ENCODE data around the gene SHKBP1. TPM values are rescaled to one million over a fixed set of nuclear protein-coding genes. Genes with fewer than 3 reads are reported as not detected.

SHKBP1 gene
- total and polyA plus RNA-seq, 4 experiments from 2014 or later: 137 to 170 (median 161) TPM

- Mint-ChIP-seq H3K27me3 (peaks cover 36 to 49% of the 10 kb centered on the region in 2 donors), H3K9me3 (peaks cover 0 to 4% (median 2%) of the 10 kb centered on the region in 8 donors), H3K4me3 (peak overlapping the region; percentile 5 to 55 (median 38)), H3K36me3 (no peaks in the 10 kb centered on the region), H3K4me1 (peaks cover 5 to 11% (median 8%) of the 10 kb centered on the region in 4 donors), H3K27ac (no peak overlapping the region)
- Histone ChIP-seq H3K27ac (ENCODE audit: low read depth, low read length) (no peak overlapping the region), H3K4me3 (ENCODE audit: low read length in 2 of 2) (no peak overlapping the region), H3K9me3 (ENCODE audit: control insufficient read depth in 1 of 2, low read length in 2 of 2) (no peaks in the 10 kb centered on the region), H3K36me3 (ENCODE audit: insufficient read depth, low read length) (no peaks in the 10 kb centered on the region), H3K4me1 (ENCODE audit: insufficient read depth, low read length) (peaks cover 5% of the 10 kb centered on the region), H3K27me3 (ENCODE audit: insufficient read depth, low read length) (peaks cover 5% of the 10 kb centered on the region)
- peak; percentile 57 to 66 (median 61) for DNase-seq
- POLR2A ChIA-PET (ENCODE audit: partially characterized antibody): interaction anchor here (1.0 to 2.1 kb wide), 3 partner anchors 51 to 57 kb away, joined by 3 to 8 read pairs (median 4); no protein-coding TSS in a partner anchor
- CTCF ChIA-PET (ENCODE audit: partially characterized antibody): interaction anchor here (0.6 to 4.8 kb wide), 13 partner anchors 8 to 90 kb away, joined by 3 to 57 read pairs (median 4); partner anchors contain the start of gene LTBP4
- intact Hi-C loops (cut with micrococcal nuclease): loop anchor here (1.0 to 2.0 kb wide), 2 partner anchors 49 to 86 kb away; no protein-coding TSS in a partner anchor
These were observed 27.5 kb upstream of the SHKBP1 start for GRCh38 chr19:40549007-40549708.

GRCh38 chr19:40550951-40551350, 25.7 kb upstream of the SHKBP1 start:
- no peaks in the 10 kb centered on the region for H3K9me3 ChIP-seq (ENCODE audit: control insufficient read depth in 1 of 2, low read length in 2 of 2)
- no peak overlapping the region for H3K27ac Mint-ChIP-seq
- peaks cover 5% of the 10 kb centered on the region for H3K27me3 ChIP-seq (ENCODE audit: insufficient read depth, low read length)
- no peaks in the 10 kb centered on the region for H3K36me3 ChIP-seq (ENCODE audit: insufficient read depth, low read length)
- H3K4me1 ChIP-seq (ENCODE audit: insufficient read depth, low read length): peaks cover 5% of the 10 kb centered on the region
- peaks cover 0 to 4% (median 2%) of the 10 kb centered on the region in 8 donors for H3K9me3 Mint-ChIP-seq
- ChIA-PET CTCF (ENCODE audit: partially characterized antibody) (interaction anchor here (0.9 to 4.8 kb wide), 5 partner anchors 47 to 370 kb away, joined by 3 to 57 read pairs (median 10); partner anchors contain the start of gene LTBP4), POLR2A (ENCODE audit: partially characterized antibody) (no interaction called here)
- H3K27ac ChIP-seq (ENCODE audit: low read depth, low read length): no peak overlapping the region
- H3K4me3 ChIP-seq (ENCODE audit: low read length in 2 of 2): no peak overlapping the region
- H3K4me1 Mint-ChIP-seq: peaks cover 5 to 11% (median 8%) of the 10 kb centered on the region in 4 donors
- H3K27me3 Mint-ChIP-seq: peaks cover 45 to 59% of the 10 kb centered on the region in 2 donors
- intact Hi-C loops (cut with micrococcal nuclease): no loop called here
- no peaks in the 10 kb centered on the region for H3K36me3 Mint-ChIP-seq
- DNase-seq: no peak
- H3K4me3 Mint-ChIP-seq: no peak overlapping the region

- CTCF ChIA-PET (ENCODE audit: partially characterized antibody): interaction anchor here (0.6 to 0.7 kb wide), 2 partner anchors 17 to 413 kb away, joined by 3 read pairs; no protein-coding TSS in a partner anchor
- POLR2A ChIA-PET (ENCODE audit: partially characterized antibody): no interaction called here
These were observed 23.8 kb upstream of the SHKBP1 start for GRCh38 chr19:40552848-40553247.

GRCh38 chr19:40553885-40554857, 22.5 kb upstream of the SHKBP1 start:
- H3K4me3 ChIP-seq (ENCODE audit: low read length in 2 of 2): no peak overlapping the region
- no peak for DNase-seq
- ChIA-PET CTCF (ENCODE audit: partially characterized antibody) (no interaction called here), POLR2A (ENCODE audit: partially characterized antibody) (no interaction called here)
- H3K36me3 ChIP-seq (ENCODE audit: insufficient read depth, low read length): no peaks in the 10 kb centered on the region
- H3K4me3 Mint-ChIP-seq: no peak overlapping the region
- no peak overlapping the region for H3K27ac ChIP-seq (ENCODE audit: low read depth, low read length)
- no peaks in the 10 kb centered on the region for H3K36me3 Mint-ChIP-seq
- H3K9me3 Mint-ChIP-seq: no peaks in the 10 kb centered on the region
- peaks cover under 1 to 7% (median 5%) of the 10 kb centered on the region in 4 donors for H3K4me1 Mint-ChIP-seq
- H3K27me3 ChIP-seq (ENCODE audit: insufficient read depth, low read length): no peaks in the 10 kb centered on the region
- no peak overlapping the region for H3K27ac Mint-ChIP-seq
- intact Hi-C loops (cut with micrococcal nuclease): no loop called here
- H3K9me3 ChIP-seq (ENCODE audit: control insufficient read depth in 1 of 2, low read length in 2 of 2): no peaks in the 10 kb centered on the region
- peaks cover 37 to 51% of the 10 kb centered on the region in 2 donors for H3K27me3 Mint-ChIP-seq
- H3K4me1 ChIP-seq (ENCODE audit: insufficient read depth, low read length): no peaks in the 10 kb centered on the region

More at GRCh38 chr19:40552848-40553247, 23.8 kb upstream of the SHKBP1 start:
- peaks cover 5 to 11% (median 8%) of the 10 kb centered on the region in 4 donors for H3K4me1 Mint-ChIP-seq
- H3K4me3 Mint-ChIP-seq: no peak overlapping the region
- Histone ChIP-seq H3K9me3 (ENCODE audit: control insufficient read depth in 1 of 2, low read length in 2 of 2) (no peaks in the 10 kb centered on the region), H3K4me1 (ENCODE audit: insufficient read depth, low read length) (peaks cover 5% of the 10 kb centered on the region), H3K4me3 (ENCODE audit: low read length in 2 of 2) (no peak overlapping the region), H3K36me3 (ENCODE audit: insufficient read depth, low read length) (no peaks in the 10 kb centered on the region), H3K27me3 (ENCODE audit: insufficient read depth, low read length) (peaks cover 5% of the 10 kb centered on the region), H3K27ac (ENCODE audit: low read depth, low read length) (no peak overlapping the region)
- H3K27me3 Mint-ChIP-seq: peaks cover 39 to 54% of the 10 kb centered on the region in 2 donors
- DNase-seq: no peak
- H3K27ac Mint-ChIP-seq: no peak overlapping the region
- H3K36me3 Mint-ChIP-seq: no peaks in the 10 kb centered on the region
- intact Hi-C loops (cut with micrococcal nuclease): no loop called here
- H3K9me3 Mint-ChIP-seq: no peaks in the 10 kb centered on the region

- peaks cover 0 to 3% (median under 1%) of the 10 kb centered on the region in 4 donors for H3K4me1 Mint-ChIP-seq
- peak overlapping the region in 1 of 7 donors; percentile 17 for H3K27ac Mint-ChIP-seq
- intact Hi-C loops (cut with micrococcal nuclease): no loop called here
- Histone ChIP-seq H3K27me3 (ENCODE audit: insufficient read depth, low read length) (no peaks in the 10 kb centered on the region), H3K4me3 (ENCODE audit: low read length in 2 of 2) (no peak overlapping the region), H3K27ac (ENCODE audit: low read depth, low read length) (no peak overlapping the region), H3K4me1 (ENCODE audit: insufficient read depth, low read length) (no peaks in the 10 kb centered on the region), H3K9me3 (ENCODE audit: control insufficient read depth in 1 of 2, low read length in 2 of 2) (no peaks in the 10 kb centered on the region), H3K36me3 (ENCODE audit: insufficient read depth, low read length) (no peaks in the 10 kb centered on the region)
- no peak for DNase-seq
- no peaks in the 10 kb centered on the region for H3K9me3 Mint-ChIP-seq
- ChIA-PET CTCF (ENCODE audit: partially characterized antibody) (interaction anchor here (1.3 to 1.5 kb wide), 2 partner anchors 12 to 79 kb away, joined by 3 read pairs; no protein-coding TSS in a partner anchor), POLR2A (ENCODE audit: partially characterized antibody) (interaction anchor here (1.1 kb wide), 1 partner anchor 37 kb away, joined by 3 read pairs; no protein-coding TSS in a partner anchor)
- H3K27me3 Mint-ChIP-seq: peaks cover 39 to 48% of the 10 kb centered on the region in 2 donors
- no peak overlapping the region for H3K4me3 Mint-ChIP-seq
- no peaks in the 10 kb centered on the region for H3K36me3 Mint-ChIP-seq
These were observed 20.5 kb upstream of the SHKBP1 start for GRCh38 chr19:40555978-40556689.

- H3K36me3 ChIP-seq (ENCODE audit: insufficient read depth, low read length): no peaks in the 10 kb centered on the region
- H3K27me3 Mint-ChIP-seq: peaks cover 43 to 49% of the 10 kb centered on the region in 2 donors
- no peak overlapping the region for H3K27ac Mint-ChIP-seq
- intact Hi-C loops (cut with micrococcal nuclease): no loop called here
- DNase-seq: no peak
- no peaks in the 10 kb centered on the region for H3K36me3 Mint-ChIP-seq
- H3K4me3 Mint-ChIP-seq: peak overlapping the region in 1 of 8 donors; percentile 34
- no peak overlapping the region for H3K27ac ChIP-seq (ENCODE audit: low read depth, low read length)
- no peaks in the 10 kb centered on the region for H3K9me3 Mint-ChIP-seq
- no peaks in the 10 kb centered on the region for H3K27me3 ChIP-seq (ENCODE audit: insufficient read depth, low read length)
- H3K4me3 ChIP-seq (ENCODE audit: low read length in 2 of 2): no peak overlapping the region
- ChIA-PET CTCF (ENCODE audit: partially characterized antibody) (interaction anchor here (1.1 to 1.5 kb wide), 2 partner anchors 11 to 14 kb away, joined by 3 read pairs; no protein-coding TSS in a partner anchor), POLR2A (ENCODE audit: partially characterized antibody) (no interaction called here)
- H3K4me1 ChIP-seq (ENCODE audit: insufficient read depth, low read length): no peaks in the 10 kb centered on the region
- H3K4me1 Mint-ChIP-seq: peaks cover 0 to 5% (median under 1%) of the 10 kb centered on the region in 4 donors
- no peaks in the 10 kb centered on the region for H3K9me3 ChIP-seq (ENCODE audit: control insufficient read depth in 1 of 2, low read length in 2 of 2)
These were observed 19.6 kb upstream of the SHKBP1 start for GRCh38 chr19:40556953-40557530.
